GM12865 (cell line): ENCODE data around the gene SWAP70.

Experiments used
- DNase-seq: peaks from one replicate; pipeline ENCODE4 v3.0.0; 2010; ENCODE audit warnings: low read depth
- H3K4me3 ChIP-seq: 2 replicates; pipeline ENCODE4 v1.5.1; 2011; ENCODE audit warnings: mild to moderate bottlenecking, low read depth, low read length, control low read depth
- CTCF ChIP-seq: IDR thresholded peaks from 2 replicates; pipeline ENCODE4 v1.5.1; 2011; ENCODE audit warnings: low read length, control low read depth, low read depth, inconsistent platforms; ENCODE audit not compliant: insufficient read depth; ENCODE audit errors: missing control alignments

SWAP70 gene

GRCh38 chr11:9760193-9760575, 96.3 kb downstream of the SWAP70 start:
- no peak for TF ChIP-seq CTCF
- H3K4me3 ChIP-seq, result no peak overlapping the region
- DNase-seq, result no peak

DNA sequence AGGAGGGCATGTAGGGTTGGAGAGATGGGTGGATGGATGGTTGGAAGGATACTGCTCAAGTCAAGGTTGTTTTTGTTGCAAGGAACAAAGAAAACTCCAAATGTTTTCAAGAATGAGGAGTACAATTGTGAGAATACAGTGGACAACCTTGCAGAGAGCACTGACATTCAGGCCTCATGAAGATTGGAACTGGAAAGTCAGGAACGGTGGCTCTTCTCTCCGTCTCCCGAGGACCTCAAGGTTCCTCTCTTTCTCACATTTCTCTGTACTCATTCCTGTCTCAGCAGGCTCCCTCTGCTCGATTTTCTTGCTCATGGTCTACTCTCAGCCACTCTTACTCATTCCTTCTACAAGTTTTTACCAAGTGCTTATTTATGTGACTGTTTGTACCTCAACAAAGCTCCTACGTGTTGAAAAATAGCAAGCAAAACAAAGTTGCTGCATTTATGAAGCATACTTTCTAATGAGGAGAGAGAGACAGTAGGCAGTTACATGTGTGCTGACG, 97.6 kb downstream of the SWAP70 start:
- no peak for TF ChIP-seq CTCF
- no peak overlapping the region for H3K4me3 ChIP-seq
- no peak for DNase-seq

GRCh38 chr11:9762531-9762930, 98.7 kb downstream of the SWAP70 start:
- no peak overlapping the region for H3K4me3 ChIP-seq
- no peak for DNase-seq
- no peak for TF ChIP-seq CTCF

DNA sequence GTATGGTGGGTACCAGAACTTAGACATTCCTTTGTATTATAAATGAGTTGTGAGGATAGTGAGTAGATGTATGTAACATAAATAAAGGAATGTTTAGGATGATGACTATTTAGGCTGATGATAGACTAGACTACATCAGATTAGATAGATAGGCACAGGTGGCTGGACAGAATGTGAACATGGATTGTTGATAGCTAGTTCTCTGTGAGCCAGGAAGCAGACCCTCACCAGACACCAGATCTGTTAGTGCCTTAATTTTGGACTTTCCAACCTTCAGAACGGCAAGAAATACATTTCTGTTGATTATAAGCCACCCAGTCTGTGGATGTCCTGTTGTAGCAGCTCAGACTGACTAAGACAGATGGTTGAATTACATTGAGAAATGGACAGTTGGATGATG, 99.4 kb downstream of the SWAP70 start:
- TF ChIP-seq CTCF, result no peak
- no peak overlapping the region for H3K4me3 ChIP-seq
- DNase-seq, result no peak

DNA sequence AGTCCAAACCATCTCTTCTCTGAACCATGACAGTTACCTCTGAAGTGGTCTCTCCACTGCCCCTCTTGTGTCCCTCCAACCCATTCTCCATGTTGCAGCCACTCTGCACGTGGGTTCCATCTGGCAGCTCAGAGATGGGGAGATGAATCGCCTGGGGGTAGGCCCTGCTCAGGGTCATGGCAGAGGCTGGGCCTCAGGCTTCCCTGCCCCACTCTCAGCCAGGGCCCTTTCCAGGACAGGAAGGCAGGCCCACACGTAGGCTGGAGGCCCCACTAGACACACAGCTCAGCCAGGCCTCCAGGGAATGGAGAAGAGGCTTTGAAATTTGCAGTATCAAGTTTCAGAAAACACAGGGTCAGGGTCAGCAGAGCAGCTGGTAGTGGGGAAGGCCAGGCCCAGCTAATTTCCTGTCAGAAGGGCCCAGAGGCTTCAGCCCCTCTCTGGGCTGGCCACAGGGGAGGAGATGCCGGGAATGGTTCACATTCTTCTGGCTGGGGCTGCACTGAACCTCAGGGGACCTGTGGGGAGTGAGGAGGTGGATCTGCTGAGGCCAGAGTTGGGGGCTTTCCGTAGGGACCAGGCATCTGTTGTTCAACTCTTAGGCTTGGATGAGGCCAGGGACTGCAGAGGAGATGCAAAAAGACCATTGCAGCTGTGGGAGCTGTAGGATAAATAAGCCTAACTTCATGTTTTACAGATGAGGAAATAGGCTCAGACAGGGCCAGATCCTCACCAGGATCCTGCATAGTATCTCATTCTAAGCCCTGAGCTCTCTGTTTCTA, 101.6 kb downstream of the SWAP70 start:
- TF ChIP-seq CTCF, result no peak
- DNase-seq, result peak; percentile 23
- no peak overlapping the region for H3K4me3 ChIP-seq

- H3K4me3 ChIP-seq, result no peak overlapping the region
- DNase-seq, result no peak
- TF ChIP-seq CTCF, result no peak
Measured at GRCh38 chr11:9769621-9770020, 105.7 kb downstream of the SWAP70 start.

DNA sequence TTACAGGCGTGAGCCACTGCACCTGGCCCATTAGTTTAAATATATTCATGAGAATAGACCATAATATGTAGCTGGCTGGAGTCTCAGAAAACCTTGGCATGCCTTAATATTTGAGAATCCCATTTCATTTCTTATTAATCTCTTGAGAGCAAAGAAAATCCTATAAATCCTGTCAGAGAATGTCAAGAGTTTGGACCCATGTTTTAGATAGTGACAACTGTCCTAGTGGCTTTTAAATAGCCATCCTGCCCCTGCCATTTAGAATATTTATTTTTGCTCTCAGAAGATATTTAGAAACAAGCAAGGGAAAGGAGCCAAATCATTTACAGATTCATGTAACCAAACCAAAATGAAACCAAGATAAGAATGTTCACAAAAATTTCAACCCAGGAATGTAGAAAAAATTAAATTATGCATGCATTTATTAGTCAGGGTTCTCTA, 107.2 kb downstream of the SWAP70 start:
- no peak for DNase-seq
- no peak overlapping the region for H3K4me3 ChIP-seq
- no peak for TF ChIP-seq CTCF
